ENCODE data around the gene BRSK2.

DNA sequence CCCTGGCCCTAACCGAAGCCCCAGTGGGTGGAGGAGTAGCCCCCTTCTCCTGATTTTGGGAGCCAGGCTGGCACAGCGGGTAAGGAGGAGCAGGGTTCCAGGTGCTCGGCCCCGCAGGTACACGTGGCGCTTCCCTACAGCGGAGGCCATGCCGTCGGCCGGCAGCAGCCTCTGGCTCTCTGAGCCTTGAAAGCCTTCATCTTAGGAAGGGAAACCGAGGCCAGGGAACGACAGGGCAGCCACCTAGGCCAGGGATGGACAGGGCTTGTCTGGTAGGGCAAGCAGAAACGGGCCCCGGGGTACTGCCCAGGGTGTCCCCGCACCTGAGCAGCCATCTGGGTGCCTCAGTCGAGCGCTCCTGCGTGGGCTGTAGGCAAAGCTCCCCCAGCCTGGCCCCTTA lies 68.1 kb downstream of the BRSK2 start:
- TF ChIP-seq CTCF (IDR thresholded peaks at IDR 0.05 in 4 of 5, conservative IDR thresholded peaks at IDR 0.05 in 1 of 5) (no peak), POLR2A (IDR thresholded peaks at IDR 0.05) (no peak)
